T1000 (cell line): ENCODE results near the gene VARS2.
"Not testable (repeated sequence)": the region's sequence is repeated elsewhere in the genome, so short reads cannot be mapped to it uniquely, and the experiment has no call there.

Source experiments
- DNase-seq: peaks from one replicate; lab custom pipeline; 2025; ENCODE audit warnings: mixed read lengths; lab: John Stamatoyannopoulos, UW

The VARS2 gene

GRCh38 chr6:30898750-30899360 is 15.2 kb upstream of the VARS2 start:
- no peak for DNase-seq

GRCh38 chr6:30900863-30901417 is 13.1 kb upstream of the VARS2 start:
- DNase-seq: no peak

GRCh38 chr6:30901436-30901835 is 12.6 kb upstream of the VARS2 start:
- no peak for DNase-seq

GRCh38 chr6:30902196-30902595 is 11.8 kb upstream of the VARS2 start:
- DNase-seq: not testable (repeated sequence)

GRCh38 chr6:30902709-30903108 is 11.3 kb upstream of the VARS2 start:
- DNase-seq: no peak

GRCh38 chr6:30903236-30903635 is 10.8 kb upstream of the VARS2 start:
- DNase-seq: no peak

GRCh38 chr6:30907290-30907757 is 6.7 kb upstream of the VARS2 start:
- DNase-seq: not testable (repeated sequence)

GRCh38 chr6:30907758-30908591 is 6.1 kb upstream of the VARS2 start, which contains the start of gene GTF2H4:
Gene GTF2H4, plus strand, starts transcription at chr6:30908207.
- DNase-seq: peak; percentile 97

GRCh38 chr6:30908700-30909099 is 5.3 kb upstream of the VARS2 start:
- DNase-seq: no peak

- not testable (repeated sequence) for DNase-seq
These were observed 3.6 kb upstream of the VARS2 start for GRCh38 chr6:30910473-30910872.

- DNase-seq: no peak
These were observed 1.1 kb upstream of the VARS2 start for GRCh38 chr6:30912746-30913520.

- DNase-seq: no peak
These were observed 340 bp upstream of the VARS2 start for GRCh38 chr6:30913721-30914075.

GRCh38 chr6:30914854-30915590 is 984 bp downstream of the VARS2 start:
- DNase-seq: no peak

GRCh38 chr6:30915591-30915946 is 1.5 kb downstream of the VARS2 start:
- no peak for DNase-seq

GRCh38 chr6:30917041-30917440 is 3.0 kb downstream of the VARS2 start:
- no peak for DNase-seq

GRCh38 chr6:30917487-30917886 is 3.4 kb downstream of the VARS2 start:
- no peak for DNase-seq

- DNase-seq: no peak
These were observed 4.6 kb downstream of the VARS2 start for GRCh38 chr6:30918670-30919069.

GRCh38 chr6:30922447-30922852 is 8.4 kb downstream of the VARS2 start:
- DNase-seq: no peak

- DNase-seq: not testable (repeated sequence)
These were observed 10.1 kb downstream of the VARS2 start for GRCh38 chr6:30924040-30924627.

GRCh38 chr6:30926644-30927043 is 12.6 kb downstream of the VARS2 start:
- DNase-seq: no peak

- not testable (repeated sequence) for DNase-seq
These were observed 13.0 kb downstream of the VARS2 start for GRCh38 chr6:30927080-30927479.
